ENCODE data around the gene SCGB3A1. TPM values are rescaled to one million over a fixed set of nuclear protein-coding genes. Genes with fewer than 3 reads are reported as not detected.

SCGB3A1 gene
- polyA plus RNA-seq, 6 donors from 2014 or later = not detected

GRCh38 chr5:180606215-180606785 is 15.0 kb upstream of the SCGB3A1 start:
- no peaks in the 10 kb centered on the region for H3K9me3 Mint-ChIP-seq
- ATAC-seq (ENCODE audit: low read depth in 2 of 2) (no peak), DNase-seq (no peak)
- peaks cover 0 to 4% (median 0%) of the 10 kb centered on the region in 3 donors for H3K4me1 Mint-ChIP-seq
- no peak overlapping the region for H3K4me3 Mint-ChIP-seq
- no peaks in the 10 kb centered on the region for H3K27me3 Mint-ChIP-seq
- no peak overlapping the region for H3K27ac Mint-ChIP-seq
- H3K36me3 Mint-ChIP-seq = no peaks in the 10 kb centered on the region

GRCh38 chr5:180605554-180606214 is 14.4 kb upstream of the SCGB3A1 start:
- H3K27me3 Mint-ChIP-seq = no peaks in the 10 kb centered on the region
- H3K27ac Mint-ChIP-seq = no peak overlapping the region
- DNase-seq (peak; percentile 15), ATAC-seq (ENCODE audit: low read depth in 2 of 2) (no peak)
- H3K9me3 Mint-ChIP-seq = no peaks in the 10 kb centered on the region
- H3K36me3 Mint-ChIP-seq = no peaks in the 10 kb centered on the region
- H3K4me3 Mint-ChIP-seq = no peak overlapping the region
- H3K4me1 Mint-ChIP-seq = peaks cover 0 to 4% (median 0%) of the 10 kb centered on the region in 3 donors

- ATAC-seq (ENCODE audit: low read depth in 2 of 2) (no peak), DNase-seq (no peak)
- Mint-ChIP-seq H3K4me3 (no peak overlapping the region), H3K27ac (no peak overlapping the region), H3K36me3 (no peaks in the 10 kb centered on the region), H3K27me3 (peaks cover 0 to under 1% (median 0%) of the 10 kb centered on the region in 3 donors), H3K4me1 (peaks cover 0 to 4% (median 0%) of the 10 kb centered on the region in 3 donors), H3K9me3 (no peaks in the 10 kb centered on the region)
Observed at GRCh38 chr5:180604271-180604670, 13.0 kb upstream of the SCGB3A1 start.

- no peak overlapping the region for H3K4me3 Mint-ChIP-seq
- peaks cover 0 to 4% (median 0%) of the 10 kb centered on the region in 3 donors for H3K4me1 Mint-ChIP-seq
- H3K9me3 Mint-ChIP-seq = no peaks in the 10 kb centered on the region
- no peak for ATAC-seq (ENCODE audit: low read depth in 2 of 2)
- H3K27ac Mint-ChIP-seq = no peak overlapping the region
- H3K27me3 Mint-ChIP-seq = peaks cover 0 to 8% (median 0%) of the 10 kb centered on the region in 3 donors
- no peak for DNase-seq
- H3K36me3 Mint-ChIP-seq = no peaks in the 10 kb centered on the region
Observed at GRCh38 chr5:180603076-180603594, 11.8 kb upstream of the SCGB3A1 start.

GRCh38 chr5:180602481-180603075 is 11.3 kb upstream of the SCGB3A1 start:
- no peak for DNase-seq
- Mint-ChIP-seq H3K9me3 (no peaks in the 10 kb centered on the region), H3K36me3 (no peaks in the 10 kb centered on the region), H3K27ac (no peak overlapping the region), H3K27me3 (peaks cover 0 to 8% (median 0%) of the 10 kb centered on the region in 3 donors), H3K4me3 (no peak overlapping the region), H3K4me1 (peaks cover 0 to 4% (median 0%) of the 10 kb centered on the region in 3 donors)
- ATAC-seq (ENCODE audit: low read depth in 2 of 2) = no peak

- no peak overlapping the region for H3K4me3 Mint-ChIP-seq
- no peak for DNase-seq
- no peaks in the 10 kb centered on the region for H3K36me3 Mint-ChIP-seq
- peaks cover 0 to 4% (median 0%) of the 10 kb centered on the region in 3 donors for H3K4me1 Mint-ChIP-seq
- H3K27me3 Mint-ChIP-seq = peaks cover 0 to 8% (median 0%) of the 10 kb centered on the region in 3 donors
- no peaks in the 10 kb centered on the region for H3K9me3 Mint-ChIP-seq
- ATAC-seq (ENCODE audit: low read depth in 2 of 2) = no peak
- H3K27ac Mint-ChIP-seq = no peak overlapping the region
Observed at GRCh38 chr5:180601591-180602480, 10.5 kb upstream of the SCGB3A1 start.

- Mint-ChIP-seq H3K4me3 (no peak overlapping the region), H3K27ac (no peak overlapping the region), H3K4me1 (no peaks in the 10 kb centered on the region), H3K36me3 (no peaks in the 10 kb centered on the region), H3K9me3 (no peaks in the 10 kb centered on the region), H3K27me3 (peaks cover 0 to 8% (median 4%) of the 10 kb centered on the region in 3 donors)
- ATAC-seq (ENCODE audit: low read depth in 2 of 2) (no peak), DNase-seq (no peak)
Observed at GRCh38 chr5:180600554-180601041, 9.3 kb upstream of the SCGB3A1 start.

- no peaks in the 10 kb centered on the region for H3K36me3 Mint-ChIP-seq
- no peak overlapping the region for H3K27ac Mint-ChIP-seq
- peaks cover 0 to 8% (median 4%) of the 10 kb centered on the region in 3 donors for H3K27me3 Mint-ChIP-seq
- DNase-seq (no peak), ATAC-seq (ENCODE audit: low read depth in 2 of 2) (no peak)
- no peak overlapping the region for H3K4me3 Mint-ChIP-seq
- H3K9me3 Mint-ChIP-seq = peaks cover 0 to 1% (median 0%) of the 10 kb centered on the region in 7 donors
- no peaks in the 10 kb centered on the region for H3K4me1 Mint-ChIP-seq
Observed at GRCh38 chr5:180599981-180600553, 8.8 kb upstream of the SCGB3A1 start.

- ATAC-seq (ENCODE audit: low read depth in 2 of 2) (no peak), DNase-seq (no peak)
- Mint-ChIP-seq H3K9me3 (peaks cover 0 to 4% (median 0%) of the 10 kb centered on the region in 7 donors), H3K36me3 (no peaks in the 10 kb centered on the region), H3K27ac (no peak overlapping the region), H3K27me3 (peaks cover 3 to 8% (median 4%) of the 10 kb centered on the region in 3 donors), H3K4me1 (no peaks in the 10 kb centered on the region), H3K4me3 (no peak overlapping the region)
Observed at GRCh38 chr5:180599590-180599914, 8.3 kb upstream of the SCGB3A1 start.

GRCh38 chr5:180598797-180599589 is 7.7 kb upstream of the SCGB3A1 start:
- ATAC-seq (ENCODE audit: low read depth in 2 of 2) (no peak), DNase-seq (no peak)
- H3K27me3 Mint-ChIP-seq = peaks cover 6 to 8% (median 8%) of the 10 kb centered on the region in 3 donors
- no peak overlapping the region for H3K4me3 Mint-ChIP-seq
- peaks cover 0 to 4% (median 0%) of the 10 kb centered on the region in 7 donors for H3K9me3 Mint-ChIP-seq
- no peaks in the 10 kb centered on the region for H3K36me3 Mint-ChIP-seq
- no peaks in the 10 kb centered on the region for H3K4me1 Mint-ChIP-seq
- no peak overlapping the region for H3K27ac Mint-ChIP-seq

- Mint-ChIP-seq H3K27ac (no peak overlapping the region), H3K9me3 (peaks cover 0 to 4% (median 0%) of the 10 kb centered on the region in 7 donors), H3K36me3 (no peaks in the 10 kb centered on the region), H3K4me1 (no peaks in the 10 kb centered on the region), H3K27me3 (peaks cover 10 to 15% (median 15%) of the 10 kb centered on the region in 3 donors), H3K4me3 (no peak overlapping the region)
- ATAC-seq (ENCODE audit: low read depth in 2 of 2) (no peak), DNase-seq (no peak)
Observed at GRCh38 chr5:180598316-180598701, 7.0 kb upstream of the SCGB3A1 start.

GRCh38 chr5:180596668-180597231 is 5.5 kb upstream of the SCGB3A1 start:
- peaks cover 0 to 4% (median 0%) of the 10 kb centered on the region in 7 donors for H3K9me3 Mint-ChIP-seq
- H3K27me3 Mint-ChIP-seq = peaks cover 18 to 31% (median 29%) of the 10 kb centered on the region in 3 donors
- no peak for DNase-seq
- no peak for ATAC-seq (ENCODE audit: low read depth in 2 of 2)
- no peak overlapping the region for H3K27ac Mint-ChIP-seq
- H3K36me3 Mint-ChIP-seq = peaks cover 0 to 8% of the 10 kb centered on the region in 2 donors
- no peak overlapping the region for H3K4me3 Mint-ChIP-seq
- peaks cover 4 to 5% (median 4%) of the 10 kb centered on the region in 3 donors for H3K4me1 Mint-ChIP-seq
